Naive thymus-derived CD8-positive, alpha-beta T cell (primary cell): ENCODE data around the gene SNAPC2. TPM values are rescaled to one million over a fixed set of nuclear protein-coding genes. Genes with fewer than 3 reads are reported as not detected.

ENCODE experiments used
- ATAC-seq, 2 donors: fragments of 150-1000 bp; cut with Tn5 transposase in 1 of 2; sonication (Bioruptor Pico), chemical (Tn5 transposase) in 1 of 2; 1 replicate in 1 of 2; 2 replicates in 1 of 2; pipeline ENCODE4 v1.10.0; 2021; ENCODE audit warnings: mild to moderate bottlenecking in 2 of 2, moderate library complexity in 2 of 2
- POLR2A ChIA-PET: fragments of 350-600 bp; sonication (Branson Sonifier 250); formaldehyde crosslinking; loops from one replicate; lab custom pipeline; 2021; ENCODE audit warnings: antibody characterized with exemption; lab: Charles Lee
- DNase-seq, 10 donors: peaks; one replicate each; pipeline versions ENCODE4 v3.0.0 to v3.0.0-alpha.2; 2020 to 2022
- H3K27ac Mint-ChIP-seq, 10 donors: one replicate each; pipeline ENCODE4 v1.8.0; 2020 to 2022; ENCODE audit warnings: mild to moderate bottlenecking in 10 of 10, mixed read lengths in 10 of 10, moderate library complexity in 4 of 10, inconsistent platforms in 1 of 10
- H3K27me3 Mint-ChIP-seq, 5 donors: one replicate each; pipeline ENCODE4 v1.8.0; 2021 to 2022; ENCODE audit warnings: mixed read lengths in 5 of 5
- H3K36me3 Mint-ChIP-seq, 3 donors: one replicate each; pipeline ENCODE4 v1.8.0; 2020 to 2022; ENCODE audit warnings: mixed read lengths in 3 of 3, mild to moderate bottlenecking in 2 of 3, inconsistent platforms in 1 of 3
- H3K4me1 Mint-ChIP-seq, 4 donors: one replicate each; pipeline ENCODE4 v1.8.0; 2021 to 2022; ENCODE audit warnings: mixed read lengths in 4 of 4
- H3K4me3 Mint-ChIP-seq, 10 donors: one replicate each; pipeline ENCODE4 v1.8.0; 2020 to 2022; ENCODE audit warnings: mild to moderate bottlenecking in 10 of 10, mixed read lengths in 10 of 10, moderate library complexity in 6 of 10, inconsistent platforms in 1 of 10
- H3K9me3 Mint-ChIP-seq, 9 donors: one replicate each; pipeline ENCODE4 v1.8.0; 2020 to 2022; ENCODE audit warnings: mixed read lengths in 9 of 9, mild to moderate bottlenecking in 3 of 9, inconsistent platforms in 1 of 9, moderate library complexity in 1 of 9
- polyA plus RNA-seq, 3 donors: library from polyadenylated mRNA; unstranded; fragments of 300-500 nt; fragmentation: Illumina TruSeq; gene quantifications; one replicate each; pipeline ENCODE4 v1.2.3, GENCODE V29; 2021
- total RNA-seq, 8 experiments: library from RNA in 2 of 8; stranded (reverse) in 2 of 8; gene quantifications; one replicate each; pipeline ENCODE4 v1.2.3 and lab custom pipeline; 2021 to 2026

The SNAPC2 gene
- total and polyA plus RNA-seq, 5 experiments from 2014 or later: 11.4 to 19.9 (median 14.3) TPM

DNA sequence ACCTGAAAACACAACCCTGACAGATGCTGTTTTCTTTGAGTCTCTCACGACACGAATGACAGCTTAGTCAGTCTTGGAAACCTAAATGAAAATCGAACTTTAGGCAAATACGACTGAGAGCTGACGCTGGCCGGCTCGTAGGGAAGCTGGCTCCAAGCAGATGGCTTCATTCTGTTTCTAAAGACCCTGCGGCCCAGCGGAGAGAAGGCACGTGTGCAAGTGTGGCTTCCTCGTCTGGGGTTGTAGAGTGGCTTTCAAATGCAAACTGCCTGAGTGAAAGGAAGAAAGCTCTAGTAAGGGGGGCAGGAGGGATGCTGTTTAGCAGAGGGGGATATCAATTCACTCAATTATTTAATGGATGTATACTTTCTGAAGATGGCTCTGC, 49.4 kb downstream of the SNAPC2 start:
- Mint-ChIP-seq H3K27ac (peak overlapping the region in 2 of 10 donors; percentile 47 to 66), H3K4me3 (no peak overlapping the region), H3K4me1 (no peaks in the 10 kb centered on the region), H3K27me3 (no peaks in the 10 kb centered on the region), H3K9me3 (no peaks in the 10 kb centered on the region), H3K36me3 (peaks cover 0 to 65% (median 6%) of the 10 kb centered on the region in 3 donors)
- POLR2A ChIA-PET: no interaction called here
- DNase-seq (no peak), ATAC-seq (no peak)

DNA sequence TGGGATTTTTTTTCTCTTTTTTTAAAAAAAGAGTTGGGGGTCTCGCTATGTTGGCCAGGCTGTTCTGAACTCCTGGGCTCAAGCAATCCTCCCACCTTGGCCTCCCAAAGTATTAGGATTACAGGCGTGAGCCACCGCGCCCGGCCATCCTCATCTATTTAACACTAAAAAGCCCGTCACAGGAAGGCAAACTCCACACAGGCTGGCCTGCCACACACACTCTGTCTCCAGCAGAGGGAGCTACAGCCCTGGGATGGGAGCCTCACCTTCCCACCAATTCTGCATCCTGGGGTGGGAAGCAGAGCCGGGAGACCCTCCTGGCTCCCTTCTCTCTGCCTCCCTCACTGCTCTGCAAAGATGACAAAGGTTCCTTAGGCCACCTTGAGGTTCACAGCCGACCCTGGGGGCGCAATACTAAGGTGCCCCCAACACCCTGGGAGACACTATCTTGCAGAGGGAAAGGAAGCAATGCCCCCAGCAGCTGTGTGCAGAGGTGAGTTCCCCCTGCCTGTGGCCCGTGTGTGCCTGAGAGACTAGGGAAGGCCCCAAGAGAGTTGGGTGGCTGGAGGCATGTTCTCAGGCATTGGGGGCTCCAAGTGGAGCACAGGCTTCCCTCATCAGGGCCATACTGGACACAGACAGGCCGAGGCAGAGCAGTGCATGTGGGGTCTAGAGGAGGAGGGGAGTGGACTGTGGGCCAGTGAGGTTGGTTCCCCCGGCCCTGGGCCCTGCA, 50.7 kb downstream of the SNAPC2 start:
- peaks cover 0 to 59% (median 6%) of the 10 kb centered on the region in 3 donors for H3K36me3 Mint-ChIP-seq
- peak in 1 of 2 donors; percentile 37 for ATAC-seq
- POLR2A ChIA-PET: interaction anchor here (1.1 kb wide), 1 partner anchor 35 kb away, joined by 4 read pairs; no protein-coding TSS in a partner anchor
- H3K27me3 Mint-ChIP-seq: no peaks in the 10 kb centered on the region
- H3K4me1 Mint-ChIP-seq: no peaks in the 10 kb centered on the region
- H3K9me3 Mint-ChIP-seq: no peaks in the 10 kb centered on the region
- DNase-seq: peak in 3 of 10 donors; percentile 9 to 21 (median 15)
- peak overlapping the region in 1 of 10 donors; percentile 30 for H3K27ac Mint-ChIP-seq
- H3K4me3 Mint-ChIP-seq: no peak overlapping the region

DNA sequence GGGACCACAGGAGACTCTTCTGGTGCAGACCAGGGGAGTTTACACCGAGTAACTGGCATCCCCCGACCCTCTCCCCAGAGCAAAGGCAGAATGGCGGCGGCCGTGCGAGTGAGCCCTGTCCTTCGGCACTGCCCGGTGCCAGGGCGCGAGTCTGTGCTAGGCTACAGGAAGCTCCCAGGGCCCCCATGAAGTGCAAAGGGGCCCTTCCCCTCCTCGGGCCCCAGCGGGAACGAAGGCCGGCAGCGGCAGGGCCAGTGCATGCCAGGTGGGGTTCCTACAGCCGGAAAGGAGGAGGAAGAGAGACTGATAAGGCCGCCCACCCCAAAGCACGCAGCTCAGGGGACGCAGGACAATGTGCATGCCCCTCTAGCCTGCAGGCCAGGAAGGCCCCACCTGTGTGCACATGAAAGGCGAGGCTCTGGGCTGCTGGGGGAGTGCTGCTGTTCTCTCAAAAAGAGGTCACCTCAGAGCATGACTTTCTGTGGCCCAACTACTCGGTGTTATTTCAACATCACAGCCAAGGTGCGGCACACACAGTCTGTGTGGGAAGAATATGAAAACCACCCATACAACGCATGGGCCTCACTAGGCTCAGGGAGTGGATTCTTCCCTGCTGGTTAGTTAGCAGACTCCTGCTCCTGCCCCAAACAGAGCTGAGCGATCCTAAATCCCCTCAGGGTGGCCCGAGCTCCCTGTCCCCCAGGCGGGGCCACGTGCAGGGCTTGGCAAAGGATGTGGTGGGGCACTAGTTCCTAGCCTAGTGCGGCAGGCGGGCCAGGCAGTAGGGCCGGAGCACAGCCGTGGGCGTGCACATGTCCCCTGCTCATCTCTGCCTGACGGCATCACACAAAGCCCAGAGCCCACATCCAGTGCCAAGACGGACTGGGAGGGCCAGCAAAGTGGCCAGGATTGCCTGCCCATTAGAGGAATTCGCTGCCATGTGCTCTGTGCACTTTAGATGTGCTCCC, 51.7 kb downstream of the SNAPC2 start:
- H3K27ac Mint-ChIP-seq: no peak overlapping the region
- H3K4me1 Mint-ChIP-seq: no peaks in the 10 kb centered on the region
- ATAC-seq (no peak), DNase-seq (no peak)
- H3K27me3 Mint-ChIP-seq: no peaks in the 10 kb centered on the region
- H3K9me3 Mint-ChIP-seq: no peaks in the 10 kb centered on the region
- POLR2A ChIA-PET: interaction anchor here (1.1 kb wide), 1 partner anchor 34 kb away, joined by 4 read pairs; no protein-coding TSS in a partner anchor
- H3K4me3 Mint-ChIP-seq: no peak overlapping the region
- peaks cover 0 to 57% (median 6%) of the 10 kb centered on the region in 3 donors for H3K36me3 Mint-ChIP-seq

Other genes starting within 250 kb of the SNAPC2 start
- gene MCEMP1, start 243.2 kb upstream of the SNAPC2 start, total RNA-seq: not detected
- under 1 TPM in 1 of 3 donors, not detected in 2; 0.12 TPM for gene MCEMP1, start 243.2 kb upstream of the SNAPC2 start, polyA plus RNA-seq
- 10 to 100 TPM; 66.5 to 71.8 TPM for gene TRAPPC5, start 239.5 kb upstream of the SNAPC2 start, total RNA-seq
- 100 to 1,000 TPM; 154 to 208 (median 170) TPM for gene TRAPPC5, start 239.5 kb upstream of the SNAPC2 start, polyA plus RNA-seq
- gene FCER2, start 218.2 kb upstream of the SNAPC2 start, total RNA-seq: 1 to 10 TPM; 1.7 to 2.3 TPM
- under 1 TPM in 2 of 3 donors, not detected in 1; 0.23 to 0.38 TPM for gene FCER2, start 218.2 kb upstream of the SNAPC2 start, polyA plus RNA-seq
- gene CLEC4G, start 188.2 kb upstream of the SNAPC2 start, total RNA-seq: not detected
- gene CLEC4G, start 188.2 kb upstream of the SNAPC2 start, polyA plus RNA-seq: not detected
- under 1 TPM; 0.11 to 0.26 TPM for gene CD209, start 172.8 kb upstream of the SNAPC2 start, total RNA-seq
- gene CD209, start 172.8 kb upstream of the SNAPC2 start, polyA plus RNA-seq: not detected
- gene CLEC4M, start 157.1 kb upstream of the SNAPC2 start, total RNA-seq: not detected
- not detected for gene CLEC4M, start 157.1 kb upstream of the SNAPC2 start, polyA plus RNA-seq
- gene EVI5L, start 90.1 kb upstream of the SNAPC2 start, total RNA-seq: 10 to 100 TPM; 10.5 to 11.5 TPM
- gene EVI5L, start 90.1 kb upstream of the SNAPC2 start, polyA plus RNA-seq: 1 to 10 TPM; 1.1 to 2.7 (median 1.7) TPM
- gene PRR36, start 45.9 kb upstream of the SNAPC2 start, total RNA-seq: under 1 TPM; 0.11 to 0.21 TPM
- under 1 TPM; 0.03 to 0.18 (median 0.13) TPM for gene PRR36, start 45.9 kb upstream of the SNAPC2 start, polyA plus RNA-seq
- not detected for gene LRRC8E, start 31.8 kb upstream of the SNAPC2 start, total RNA-seq
- not detected for gene LRRC8E, start 31.8 kb upstream of the SNAPC2 start, polyA plus RNA-seq
- 10 to 100 TPM; 85.7 to 86.9 TPM for gene MAP2K7, start 16.5 kb upstream of the SNAPC2 start, total RNA-seq
- gene MAP2K7, start 16.5 kb upstream of the SNAPC2 start, polyA plus RNA-seq: 1 to 10 TPM; 1.8 to 5.1 (median 2.3) TPM
- under 1 TPM; 0.41 to 0.57 TPM for gene TGFBR3L, start 5.5 kb upstream of the SNAPC2 start, total RNA-seq
- under 1 TPM in 1 of 3 donors, not detected in 2; 0.60 TPM for gene TGFBR3L, start 5.5 kb upstream of the SNAPC2 start, polyA plus RNA-seq
- gene CTXN1, start 5.8 kb downstream of the SNAPC2 start, total RNA-seq: not detected
- gene CTXN1, start 5.8 kb downstream of the SNAPC2 start, polyA plus RNA-seq: not detected
- 10 to 100 TPM; 83.1 to 86.9 TPM for gene TIMM44, start 23.3 kb downstream of the SNAPC2 start, total RNA-seq
- 10 to 100 TPM in 2 of 3 donors, 1 to 10 TPM in 1; 9.9 to 19.7 (median 15.3) TPM for gene TIMM44, start 23.3 kb downstream of the SNAPC2 start, polyA plus RNA-seq
- gene ELAVL1, start 85.3 kb downstream of the SNAPC2 start, total RNA-seq: 10 to 100 TPM; 55.1 to 55.8 TPM
- 10 to 100 TPM; 41.5 to 55.5 (median 45.5) TPM for gene ELAVL1, start 85.3 kb downstream of the SNAPC2 start, polyA plus RNA-seq
- not detected for gene CCL25, start 132.4 kb downstream of the SNAPC2 start, total RNA-seq
- gene CCL25, start 132.4 kb downstream of the SNAPC2 start, polyA plus RNA-seq: under 1 TPM in 2 of 3 donors, not detected in 1; 0.22 to 0.36 TPM
- gene FBN3, start 229.3 kb downstream of the SNAPC2 start, total RNA-seq: not detected
- not detected for gene FBN3, start 229.3 kb downstream of the SNAPC2 start, polyA plus RNA-seq